ENCODE data around the gene ARHGEF40.
A peak's percentile ranks its signal among the peaks of the same experiment; 100 is the strongest.

ARHGEF40 gene

DNA sequence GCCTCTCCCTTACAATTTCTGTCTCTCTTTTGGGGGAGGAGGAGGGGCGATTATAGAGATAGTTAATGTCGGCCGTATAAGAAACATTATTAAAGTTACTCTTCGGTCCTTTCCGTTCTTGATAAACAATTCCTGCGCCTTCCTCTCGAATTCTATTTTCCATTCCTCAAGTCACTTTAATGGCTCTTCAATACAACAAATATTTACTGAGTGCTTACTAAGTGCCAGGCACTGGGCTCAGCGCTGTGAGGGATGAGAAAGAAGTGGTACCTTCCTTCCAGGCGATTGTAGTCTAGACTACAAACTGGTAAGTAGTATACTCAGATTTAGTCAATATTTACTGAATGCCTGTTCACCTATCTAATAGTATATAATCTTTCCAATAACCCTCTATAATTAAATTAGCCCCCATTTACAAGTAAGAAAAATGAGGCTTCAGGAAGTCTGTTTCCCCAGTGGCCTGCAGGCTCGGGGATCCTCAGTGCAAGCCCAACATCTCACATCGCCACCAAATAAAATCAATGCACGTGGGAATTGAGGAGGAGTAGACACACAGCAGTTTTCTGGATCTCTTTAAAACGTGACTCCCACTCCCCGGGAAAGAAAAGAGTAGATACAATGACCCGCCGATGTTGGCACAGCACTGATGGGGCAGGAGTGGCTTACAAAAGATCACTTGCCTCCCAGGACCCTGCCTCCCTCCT lies 28.9 kb downstream of the ARHGEF40 start:
- no peak for DNase-seq

DNA sequence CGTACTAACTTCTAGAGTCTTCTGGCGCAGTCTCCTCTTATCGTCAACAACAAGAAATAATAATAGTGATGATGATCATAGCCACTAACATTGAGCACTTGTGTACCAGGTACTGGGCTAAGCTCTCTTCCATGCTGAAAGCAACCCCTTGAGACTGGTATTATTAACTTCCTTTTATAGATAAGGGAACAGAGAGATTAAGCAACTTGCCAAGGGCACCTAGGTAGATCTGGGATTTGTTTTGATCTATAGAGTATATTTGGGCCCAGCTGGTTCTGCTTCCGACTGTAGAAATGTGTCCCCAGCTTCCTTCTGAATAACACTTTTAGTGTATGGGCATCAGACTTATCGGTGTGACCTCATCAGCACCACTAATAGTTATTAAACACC lies 29.5 kb downstream of the ARHGEF40 start:
- no peak for DNase-seq

DNA sequence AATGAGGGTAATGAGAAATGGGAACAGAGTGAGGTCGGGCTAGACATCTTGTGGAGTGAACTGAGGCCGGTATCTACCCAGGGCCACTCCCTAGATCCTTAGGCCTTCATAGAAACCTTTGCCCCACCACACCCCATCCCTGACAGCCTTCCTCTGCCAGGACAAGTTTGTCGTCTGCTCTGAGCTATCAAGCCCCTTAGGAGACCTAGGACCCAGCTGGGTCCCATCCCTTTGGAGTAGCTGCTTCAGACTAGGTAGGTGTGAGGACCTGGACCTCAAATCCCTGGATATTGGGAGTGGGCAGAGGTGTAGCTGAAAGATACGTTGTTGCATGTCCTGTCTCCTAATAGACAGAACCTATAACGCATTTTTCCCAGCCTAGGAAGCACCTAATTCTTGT lies 30.8 kb downstream of the ARHGEF40 start, which contains the start of gene TMEM253:
Gene TMEM253 (plus strand): TSS at position 136 of the 400 bp plus-strand sequence. CDS start 278 bp downstream, outside the sequence.
- DNase-seq, result no peak

DNA sequence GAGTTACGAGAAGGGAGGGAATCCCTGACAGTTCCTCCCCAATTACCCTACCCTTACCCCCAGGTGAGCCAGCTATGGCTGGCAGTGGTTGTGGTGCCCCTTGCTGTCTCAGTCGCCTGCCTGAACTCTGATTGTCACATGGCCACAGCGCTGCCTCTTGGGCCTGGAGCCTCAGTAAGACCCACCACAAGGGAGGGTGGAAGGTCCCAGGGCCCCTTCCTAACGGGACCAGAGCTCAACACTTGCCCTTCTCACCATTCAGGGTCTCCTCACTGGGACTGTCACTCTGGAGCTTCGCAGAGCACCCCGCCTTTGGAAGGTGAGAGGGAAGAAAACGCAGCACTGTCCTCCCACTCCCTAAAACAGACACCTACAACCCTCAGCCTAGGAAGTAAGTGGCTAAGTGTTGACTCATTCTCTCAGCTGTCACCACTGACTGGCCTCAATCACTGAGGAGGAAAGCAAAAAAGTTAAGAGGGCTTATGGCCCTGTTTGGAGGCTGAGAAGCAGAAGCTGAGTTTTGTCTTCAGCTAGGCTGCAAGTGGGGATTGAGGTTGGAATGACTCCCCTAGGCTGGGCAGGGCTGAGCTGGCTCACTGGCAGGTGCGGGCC lies 31.8 kb downstream of the ARHGEF40 start:
- no peak for DNase-seq

DNA sequence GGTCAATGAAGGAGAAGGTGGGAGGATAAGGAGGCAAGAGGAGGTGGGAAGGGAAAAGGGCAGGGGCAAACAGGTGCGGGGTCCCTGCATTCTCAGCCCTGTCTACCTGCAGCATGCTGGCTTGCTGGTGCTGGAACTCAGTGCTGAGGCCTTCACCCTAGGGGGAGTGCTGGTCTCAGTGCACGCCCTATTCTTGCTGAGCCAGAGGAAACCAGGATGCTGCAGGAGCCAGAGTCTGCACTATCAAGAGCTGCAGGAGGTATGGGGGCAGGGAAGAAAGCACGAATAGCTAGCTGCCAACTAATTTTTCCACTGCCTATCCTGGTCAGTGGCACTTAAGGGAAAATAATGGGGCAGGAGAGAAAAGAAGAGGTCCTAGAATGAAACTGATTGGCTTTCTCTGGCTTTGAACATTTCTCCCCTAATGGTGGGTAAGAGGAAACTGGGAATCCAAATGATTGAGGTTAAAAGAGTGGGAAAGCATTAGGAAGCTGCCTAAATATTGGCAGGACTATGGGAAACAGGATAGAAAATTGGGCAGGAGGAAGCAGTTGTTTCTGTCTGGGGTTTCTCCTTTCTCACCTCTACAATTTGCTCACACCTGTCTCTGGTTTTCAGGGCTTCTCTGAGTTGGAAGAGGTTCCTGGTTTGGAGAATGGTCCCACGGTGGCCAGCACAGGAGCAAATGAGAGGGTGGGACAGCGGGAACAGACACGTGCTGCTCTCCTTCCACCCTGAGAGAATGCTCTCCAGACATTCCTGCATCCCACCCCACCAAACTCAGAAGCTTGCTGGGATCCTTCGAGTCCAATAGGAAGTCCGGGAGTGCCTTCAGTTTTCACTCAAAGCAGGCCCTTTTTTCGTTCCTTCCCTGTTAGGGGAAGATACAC lies 32.7 kb downstream of the ARHGEF40 start:
- DNase-seq, result no peak

DNA sequence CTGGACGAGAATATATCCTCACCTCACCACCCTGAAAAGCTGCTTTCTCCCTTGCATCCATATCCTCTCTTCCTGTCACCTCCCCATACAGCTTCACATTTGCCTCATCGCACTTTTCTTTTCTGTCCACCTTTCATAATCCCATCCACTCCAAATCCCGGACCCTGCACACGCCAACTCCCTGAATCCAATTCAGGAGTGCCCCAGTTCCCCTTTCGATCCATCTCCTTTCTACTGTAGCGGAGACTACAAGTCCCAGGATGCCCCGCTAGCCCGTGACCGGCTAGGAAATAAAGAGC lies 33.3 kb downstream of the ARHGEF40 start:
- DNase-seq, result peak; percentile 93

DNA sequence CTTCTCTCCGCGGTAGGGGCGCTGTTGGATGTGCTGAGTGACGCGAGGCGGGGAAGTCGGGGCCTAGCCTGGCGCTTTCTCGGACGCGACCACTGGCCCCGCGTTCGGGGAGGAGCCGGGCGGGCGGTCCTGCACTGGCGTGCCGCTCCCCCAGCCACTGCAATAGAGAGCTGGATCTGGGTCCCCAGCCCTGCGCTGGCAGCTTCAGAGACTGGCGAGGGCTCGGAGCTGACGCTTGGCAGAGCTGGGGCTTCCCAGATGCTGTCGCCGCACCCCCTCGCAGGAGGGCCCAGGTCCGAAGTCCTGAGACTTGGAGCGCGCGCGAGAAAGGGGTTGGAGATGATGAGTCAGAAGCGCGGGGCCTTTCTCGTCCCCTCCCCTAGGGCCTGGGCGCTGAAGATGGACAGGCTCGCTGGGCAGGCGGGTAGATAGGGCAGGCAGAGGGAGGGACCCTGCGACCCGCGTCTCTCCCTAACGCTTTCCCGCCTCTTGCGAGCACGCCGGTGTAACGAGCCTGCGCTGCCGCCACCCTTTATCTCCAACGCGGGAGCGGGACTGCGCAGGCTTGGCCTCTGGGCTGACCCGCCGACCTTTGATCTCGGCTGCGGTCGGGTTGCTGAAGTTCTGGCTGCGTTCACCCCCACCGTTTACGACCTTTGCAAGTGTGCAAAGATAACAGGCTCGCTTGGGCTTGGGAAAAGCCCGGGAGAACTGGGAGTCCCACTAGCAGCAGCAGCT lies 33.8 kb downstream of the ARHGEF40 start:
- peak; percentile 76 for DNase-seq

DNA sequence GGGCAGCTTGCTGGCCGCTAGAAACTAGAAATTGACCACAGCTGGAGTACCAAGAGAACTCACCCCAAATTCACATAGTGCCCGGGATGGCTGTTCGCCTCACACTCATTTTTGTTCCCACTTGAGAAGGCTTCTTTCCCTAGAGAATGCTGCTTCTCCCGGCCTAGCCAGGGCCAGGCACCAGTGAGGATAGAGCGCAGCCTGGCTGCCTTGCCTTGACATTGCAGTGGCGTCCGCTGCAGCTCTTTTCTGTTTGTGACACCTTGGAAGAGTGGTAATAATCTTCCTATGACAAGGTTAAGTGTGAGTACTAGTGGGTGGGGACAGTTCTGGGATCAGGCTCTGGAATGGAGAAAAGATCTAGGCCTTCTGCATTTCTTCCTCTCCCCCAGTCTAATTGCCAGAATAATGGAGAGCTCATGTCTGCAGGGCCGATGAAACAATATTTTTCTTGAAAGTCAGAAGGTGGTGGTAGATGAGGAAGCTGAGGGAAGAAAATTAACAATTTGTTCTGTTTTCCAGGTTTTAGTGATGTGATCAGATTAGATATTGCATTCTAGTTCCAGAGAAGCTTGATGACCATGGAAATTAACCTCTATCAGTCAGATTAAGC lies 34.5 kb downstream of the ARHGEF40 start:
- peak; percentile 73 for DNase-seq

DNA sequence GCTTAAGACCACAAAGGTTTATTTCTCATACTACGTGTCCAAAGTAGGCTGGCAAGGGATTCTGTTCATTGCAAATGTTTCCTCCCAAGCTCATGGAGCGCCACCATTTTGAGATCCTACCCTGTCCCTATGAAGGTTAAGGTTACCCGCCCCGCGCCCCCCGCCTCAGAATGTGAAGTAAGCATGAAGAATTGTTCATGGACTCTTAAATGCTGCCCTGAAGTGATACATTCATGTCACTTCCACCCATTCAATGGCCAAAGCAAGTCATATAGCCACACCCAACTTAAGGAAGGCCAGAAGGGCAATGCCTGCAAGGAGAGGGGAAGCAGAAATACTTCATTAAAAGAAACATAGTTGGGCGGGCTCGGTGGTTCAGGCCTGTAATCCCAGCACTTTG lies 35.0 kb downstream of the ARHGEF40 start:
- no peak for DNase-seq

DNA sequence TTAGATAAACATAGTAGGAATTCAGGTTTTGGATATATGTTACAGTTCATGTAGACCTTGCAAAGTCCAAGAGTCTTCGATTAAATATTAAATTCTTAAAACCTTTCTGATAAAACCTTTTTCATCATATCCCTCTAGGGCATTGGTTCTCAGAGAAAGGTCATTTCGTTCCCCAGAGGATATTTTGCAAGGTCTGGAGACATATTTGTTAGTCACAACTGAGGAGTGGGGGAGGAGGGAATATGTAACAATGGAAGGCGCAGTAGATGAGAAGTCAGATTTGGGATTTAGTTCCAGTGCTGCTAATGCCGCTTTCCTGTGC lies 36.0 kb downstream of the ARHGEF40 start:
- DNase-seq, result no peak

DNA sequence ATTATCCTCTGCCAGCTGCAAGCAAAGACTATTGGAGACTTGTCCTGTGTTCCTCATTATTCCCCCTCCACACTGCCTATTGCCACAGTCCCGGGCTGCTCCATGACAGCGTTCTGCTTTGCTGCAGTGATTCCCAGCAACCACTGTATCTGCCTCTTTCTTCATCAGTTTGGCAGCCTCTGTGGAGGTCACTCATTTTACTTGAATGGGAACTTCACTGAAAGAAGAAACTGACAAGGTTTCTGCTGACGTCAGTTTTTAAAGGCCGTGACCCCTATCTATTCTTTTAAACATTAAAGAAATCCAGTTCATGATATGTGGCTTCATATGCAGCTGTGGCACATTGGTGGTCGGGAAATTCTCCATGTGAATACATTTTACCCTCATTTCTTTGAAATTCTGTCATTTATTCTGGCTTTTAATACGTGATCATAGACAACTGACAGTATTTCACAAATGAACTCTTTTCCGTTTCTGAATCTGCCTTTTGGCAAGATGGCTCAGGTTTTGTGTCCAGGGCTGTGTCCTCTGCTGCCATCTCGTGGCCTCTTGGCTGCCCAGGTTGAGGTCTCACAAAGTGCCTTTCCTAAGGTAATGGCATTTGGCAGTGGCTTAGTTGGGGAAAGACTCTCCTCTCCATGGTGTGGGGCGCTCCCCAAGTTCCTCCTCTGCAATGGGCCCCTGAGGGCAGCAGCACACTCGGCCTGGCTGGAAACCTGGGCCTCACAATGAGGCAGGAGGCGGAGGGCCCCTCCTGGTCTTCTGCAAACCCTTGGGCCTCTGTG lies 36.6 kb downstream of the ARHGEF40 start:
- DNase-seq, result peak; percentile 59

DNA sequence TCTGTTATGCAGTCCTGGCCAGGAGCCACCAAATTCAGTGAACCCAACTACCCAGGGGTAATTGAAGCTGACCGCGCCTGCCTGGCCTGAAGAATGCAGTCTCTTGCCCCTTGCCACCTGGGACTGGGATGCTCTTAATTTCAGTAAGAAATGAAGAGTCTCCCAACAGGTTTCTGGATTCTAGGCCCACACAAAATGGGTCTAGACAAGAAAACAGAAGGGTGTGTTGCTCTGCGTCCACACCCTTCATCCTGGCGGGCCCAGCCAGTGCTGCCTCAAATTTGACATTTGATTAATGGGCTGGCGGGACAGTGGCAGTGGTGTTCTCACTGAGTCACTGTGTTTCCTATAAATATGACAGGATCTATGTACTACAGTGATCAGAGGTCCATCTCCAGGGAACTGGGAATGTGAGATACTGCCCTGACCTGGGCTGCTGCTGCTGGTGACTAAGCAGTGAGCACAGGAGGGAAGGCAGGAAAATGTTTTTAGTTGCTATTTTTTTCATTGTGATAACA lies 37.2 kb downstream of the ARHGEF40 start:
- DNase-seq, result no peak

DNA sequence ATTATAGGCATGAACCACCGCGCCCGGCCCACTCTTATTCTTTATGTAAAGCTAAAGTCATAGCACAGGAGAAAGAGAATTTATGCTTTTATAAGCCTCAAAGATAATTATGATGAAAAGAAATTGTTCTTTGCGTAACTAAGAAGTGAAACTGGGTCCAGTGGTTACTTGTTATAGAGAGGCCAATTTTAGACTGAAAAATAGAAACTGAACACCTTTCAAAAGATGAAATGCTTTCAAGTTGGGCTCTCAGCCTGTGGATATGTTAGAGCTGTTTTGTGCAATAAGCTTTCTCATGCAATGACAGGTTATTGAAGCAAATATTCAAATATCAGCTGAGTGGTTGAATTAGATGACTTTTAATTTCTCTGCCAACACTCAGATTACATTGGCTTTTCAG lies 38.7 kb downstream of the ARHGEF40 start:
- DNase-seq, result no peak

DNA sequence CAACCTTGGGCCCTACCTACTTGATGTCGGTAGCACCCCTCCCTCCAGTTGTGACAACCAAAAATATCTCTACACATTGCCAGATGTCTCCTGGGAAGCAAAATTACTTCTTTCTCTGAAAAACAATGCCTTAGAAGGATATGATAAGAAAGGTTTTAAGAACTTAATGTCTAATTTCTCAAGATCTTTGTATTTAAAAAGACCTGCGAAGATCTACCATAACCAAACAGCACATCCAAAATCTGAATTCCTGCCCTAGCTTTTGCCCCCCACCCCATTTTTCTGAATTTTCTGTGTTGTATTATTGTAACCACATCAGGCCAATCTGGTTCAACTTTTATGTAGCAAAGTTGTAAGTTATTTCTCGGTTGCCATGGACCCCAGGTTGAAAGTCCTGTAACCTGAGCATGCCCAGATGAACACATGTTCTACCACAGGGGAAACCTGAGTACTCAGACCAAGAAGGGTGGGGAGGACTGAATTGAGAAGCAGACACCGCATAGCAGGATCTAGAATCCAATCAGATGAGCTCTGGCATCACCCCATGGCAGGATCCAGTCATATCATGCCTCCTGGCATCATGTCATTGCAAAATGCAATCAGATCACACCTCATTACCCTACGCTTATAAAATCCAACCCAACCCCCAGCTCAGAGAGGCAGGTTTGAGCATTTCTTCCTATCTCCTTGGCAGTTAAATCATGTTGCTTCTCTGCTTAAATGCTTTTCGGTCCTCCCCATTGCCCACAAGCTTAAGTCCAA lies 39.5 kb downstream of the ARHGEF40 start:
- DNase-seq, result no peak

DNA sequence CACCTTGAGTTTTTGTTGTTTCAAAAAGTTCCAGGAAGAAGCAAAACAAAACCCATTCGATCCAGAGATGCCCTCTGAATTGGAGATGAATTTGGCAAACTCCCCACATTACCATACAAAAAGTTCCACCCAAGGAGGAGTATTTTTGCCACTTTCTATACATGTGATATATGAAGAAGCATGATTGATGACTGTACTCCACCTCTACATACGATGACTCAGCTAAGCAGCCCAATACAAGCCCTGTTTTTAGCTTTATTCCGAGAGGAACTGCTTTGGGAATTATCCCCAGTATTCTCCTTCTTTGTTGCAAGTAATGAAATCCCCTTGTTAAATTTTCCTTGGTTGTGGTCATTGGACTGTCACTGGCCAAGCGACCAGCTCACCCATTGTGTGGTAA lies 42.2 kb downstream of the ARHGEF40 start:
- no peak for DNase-seq

DNA sequence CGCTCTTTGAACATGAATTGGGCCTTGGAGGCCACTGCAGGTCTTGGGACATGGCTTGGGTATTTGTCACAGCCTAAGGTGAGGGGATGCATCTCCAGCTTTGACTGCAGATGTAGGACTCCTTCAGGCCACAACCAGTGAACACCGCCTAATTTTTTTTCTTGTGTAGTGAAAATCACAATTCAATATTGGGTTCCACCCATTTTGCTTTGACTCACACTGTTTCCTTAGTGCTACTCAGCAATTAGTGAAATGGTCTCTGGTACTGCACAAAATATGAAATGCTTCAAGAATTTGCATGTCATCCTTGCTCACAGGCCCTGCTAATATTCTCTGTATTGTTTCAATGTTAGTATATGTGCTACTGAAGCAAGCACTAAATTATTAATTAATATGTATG lies 43.3 kb downstream of the ARHGEF40 start:
- no peak for DNase-seq

DNA sequence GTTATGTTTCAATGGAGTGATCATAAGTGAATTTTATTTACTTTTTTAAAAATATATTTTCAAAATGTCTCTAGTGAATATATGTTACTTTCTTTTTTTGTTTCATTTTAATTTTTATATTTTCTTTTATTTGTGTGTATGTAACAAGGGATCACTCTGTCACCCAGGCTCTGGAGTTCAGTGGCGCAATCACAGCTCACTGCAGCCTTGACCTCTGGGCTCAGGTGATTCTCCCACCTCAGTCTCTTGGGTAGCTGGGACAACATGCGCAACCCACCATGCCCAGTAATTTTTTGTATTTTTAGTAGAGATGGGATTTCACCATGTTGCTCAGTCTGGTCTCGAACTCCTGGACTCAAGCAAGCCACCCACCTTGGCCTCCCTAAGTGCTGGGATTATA lies 48.8 kb downstream of the ARHGEF40 start:
- no peak for DNase-seq

DNA sequence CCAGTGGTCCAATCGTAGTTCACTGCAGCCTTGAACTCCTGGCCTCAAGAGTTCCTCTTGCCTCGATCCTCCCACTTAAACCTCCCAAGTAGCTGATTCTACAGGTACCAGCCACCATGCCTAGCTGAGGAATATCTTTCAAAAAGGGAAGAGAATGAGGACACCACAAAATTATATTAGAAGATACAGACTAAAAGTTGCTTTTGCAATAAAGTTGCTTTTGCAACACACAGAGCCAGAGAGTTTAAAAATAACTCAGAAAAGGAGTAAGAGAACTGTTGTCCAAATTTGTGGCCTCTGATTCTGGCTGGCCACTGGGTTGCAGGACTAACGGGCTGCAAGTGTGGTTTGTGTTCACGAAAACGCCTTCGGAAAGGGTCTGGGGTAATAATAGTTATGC lies 50.6 kb downstream of the ARHGEF40 start:
- DNase-seq, result no peak

DNA sequence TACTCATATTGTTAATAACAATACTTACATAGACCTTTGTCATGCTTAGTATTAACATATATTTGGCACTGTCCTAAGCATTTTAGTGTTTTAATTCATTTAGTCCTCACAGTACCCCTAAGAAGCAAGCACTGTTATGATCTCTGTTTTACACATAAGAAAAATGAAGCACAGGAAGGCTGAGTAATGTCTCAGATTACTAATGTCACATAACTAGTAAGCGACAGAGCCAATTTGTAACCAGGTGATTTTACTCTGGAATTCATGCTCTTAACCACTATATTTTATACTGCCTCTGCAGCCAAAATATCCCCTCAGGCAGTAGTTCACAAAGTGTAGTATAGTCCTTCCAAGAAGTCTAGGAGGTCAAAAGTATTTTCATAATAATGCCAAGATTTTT lies 51.0 kb downstream of the ARHGEF40 start:
- DNase-seq, result no peak

DNA sequence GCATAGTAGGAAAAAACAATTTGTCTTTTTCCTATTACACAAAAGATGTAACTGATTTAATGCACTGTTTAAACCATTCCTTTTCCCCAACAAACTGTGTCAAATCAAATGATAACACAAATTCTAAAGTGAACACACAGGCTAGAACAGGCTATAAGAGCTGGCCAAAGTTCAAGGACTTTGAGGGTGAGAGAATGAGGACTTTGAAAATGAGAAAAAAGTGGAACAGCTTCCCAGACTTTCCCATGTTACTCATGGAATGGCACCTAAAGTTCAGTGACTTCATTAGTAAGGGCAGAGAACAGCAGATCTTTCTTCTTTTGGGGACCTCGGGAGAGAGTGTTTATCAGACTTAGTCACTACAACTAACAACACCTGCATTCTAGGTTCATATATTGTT lies 53.3 kb downstream of the ARHGEF40 start:
- no peak for DNase-seq

DNA sequence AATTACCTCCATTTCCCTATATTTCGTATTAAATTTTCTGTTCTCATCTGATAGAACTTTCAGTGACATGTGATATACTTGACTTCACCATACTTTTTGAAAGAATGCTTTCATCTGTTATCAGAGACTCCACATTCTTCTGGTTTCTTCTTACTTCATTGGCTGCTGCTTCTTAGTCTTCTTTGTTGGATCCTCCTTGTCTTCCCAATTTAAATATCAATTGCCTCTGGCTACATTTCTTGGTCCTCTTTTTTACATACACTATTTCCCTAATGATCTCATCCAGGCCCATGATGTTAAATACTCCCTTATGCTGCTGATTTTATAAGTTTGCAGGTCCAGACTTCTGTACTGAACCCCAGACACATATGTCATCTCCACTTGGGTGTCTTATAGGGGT lies 63.8 kb downstream of the ARHGEF40 start:
- DNase-seq, result no peak
